Thoracic aorta endothelial cell (primary cell): Measurements from ENCODE around the gene ZNF90. TPM values are rescaled to one million over a fixed set of nuclear protein-coding genes. Genes with fewer than 3 reads are reported as not detected.

Experiments
- small RNA-seq: library from RNA; depleted of rRNA; stranded (forward); fragments of <200 nt; gene quantifications from one replicate; pipeline ENCODE3, GENCODE V24; 2012
- total RNA-seq: library from RNA; depleted of rRNA; stranded (reverse); fragments of >200 nt; gene quantifications from 2 replicates; pipeline ENCODE4 v1.2.3, GENCODE V29; 2012

ZNF90 gene
- total RNA-seq = 1.4 and 2.0 TPM in 2 replicates

DNA sequence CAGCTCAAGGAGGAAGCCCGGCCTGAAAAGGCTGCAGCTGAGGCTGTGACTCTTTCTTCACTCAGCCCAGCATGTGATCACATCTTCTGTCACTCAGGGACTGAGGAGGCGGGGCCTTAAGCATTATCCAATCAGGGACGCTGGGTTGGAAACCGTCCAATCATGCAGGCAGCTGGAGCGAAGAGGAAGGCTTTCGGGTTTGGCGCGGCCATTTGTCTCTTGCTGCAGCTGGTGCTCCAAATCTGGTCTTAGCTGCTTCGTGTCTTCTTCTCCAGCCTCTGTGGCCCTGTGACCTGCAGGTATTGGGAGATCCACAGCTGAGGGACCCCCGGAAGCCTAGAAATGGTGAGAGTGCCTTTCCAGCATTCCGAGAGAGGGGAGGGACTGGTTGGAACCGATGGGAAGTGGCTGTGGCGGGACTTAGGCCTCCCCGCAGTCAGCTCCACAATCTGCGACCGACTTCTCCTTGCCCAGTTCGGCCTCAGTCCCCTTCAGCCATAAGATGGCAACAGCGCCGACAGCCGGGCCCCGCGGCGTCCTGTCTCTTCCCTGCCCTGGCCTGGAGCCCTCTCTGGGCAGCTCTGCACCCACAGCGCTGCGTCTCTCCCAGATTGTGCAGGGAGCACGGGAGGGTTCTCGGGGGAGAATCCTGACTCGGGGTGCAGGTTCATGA, at the start of gene ZNF90:
Gene ZNF90, plus strand, starts transcription at position 210 of the 673 bp plus-strand sequence. Its CDS starts 133 bp downstream, at position 343.

DNA sequence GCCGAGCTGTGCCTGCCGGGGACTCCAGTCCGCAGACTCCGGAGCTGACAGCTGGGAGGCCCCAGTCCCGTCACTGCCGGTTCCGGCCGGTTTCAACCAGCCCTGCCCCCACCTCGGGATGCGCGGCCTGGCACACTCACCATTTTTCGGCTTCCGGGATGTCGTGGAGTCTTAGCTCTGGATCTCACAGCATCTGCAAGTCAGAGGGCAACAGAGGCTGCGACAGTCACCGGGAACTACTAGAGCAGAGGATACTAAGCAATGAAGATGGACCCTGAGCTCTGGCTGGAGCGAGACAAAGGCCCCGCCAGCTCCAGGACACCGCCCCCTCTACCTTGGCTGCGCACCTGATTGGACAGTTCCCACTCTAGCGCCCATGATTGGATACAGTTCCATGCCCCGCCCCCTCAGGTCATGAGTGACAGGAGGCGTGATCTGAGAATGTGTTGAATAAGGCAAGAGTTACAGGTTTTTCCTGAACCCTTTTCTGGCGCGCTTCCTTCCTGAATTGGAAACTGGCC, 38.5 kb upstream of the ZNF90 start, which contains the start of gene ZNF682:
Gene ZNF682, minus strand, starts transcription at position 303 of the 521 bp plus-strand sequence. Its CDS starts 160 bp downstream, at position 143.

DNA sequence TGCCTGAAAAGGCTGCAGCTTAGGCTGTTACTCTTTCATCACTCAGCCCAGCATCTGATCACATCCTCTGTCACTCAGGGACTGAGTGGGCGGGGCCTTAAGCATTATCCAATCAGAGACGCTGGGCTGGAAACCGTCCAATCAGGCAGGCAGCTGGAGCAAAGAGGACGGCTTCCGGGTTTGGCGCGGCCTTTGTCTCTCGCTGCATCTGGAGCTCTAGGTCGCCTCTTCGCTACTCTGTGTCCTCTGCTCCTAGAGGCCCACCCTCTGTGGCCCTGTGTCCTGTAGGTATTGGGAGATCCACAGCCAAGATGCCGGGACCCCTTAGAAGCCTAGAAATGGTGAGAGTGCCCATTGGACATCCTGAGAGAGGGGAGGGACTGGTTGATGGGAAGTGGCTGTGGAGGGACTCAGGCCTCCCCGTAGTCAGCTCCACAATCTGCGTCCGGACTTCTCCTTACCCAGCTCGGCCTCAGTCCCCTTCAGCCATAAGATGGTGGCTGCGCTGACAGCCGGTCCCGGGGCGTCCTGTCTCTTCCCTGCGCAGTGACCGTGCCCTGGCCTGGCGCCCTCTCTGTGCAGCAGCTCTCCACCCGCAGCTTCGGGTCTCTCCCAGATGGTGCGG, 89.3 kb downstream of the ZNF90 start, which contains the start of gene ZNF486:
Gene ZNF486, plus strand, starts transcription at position 195 of the 625 bp plus-strand sequence. Its CDS starts 117 bp downstream, at position 312.

Small RNAs within 50 kb of the gene (small RNA-seq; reads per million reads assigned to genes)
- not detected for gene AC006539.3

Other genes starting within 250 kb of the ZNF90 start
- gene ZNF253, start 212.1 kb upstream of the ZNF90 start, total RNA-seq = 3.4 and 9.3 TPM in 2 replicates
- gene ZNF93, start 177.1 kb upstream of the ZNF90 start, total RNA-seq = 8.0 and 11.8 TPM in 2 replicates
- gene ZNF682, start 38.5 kb upstream of the ZNF90 start, total RNA-seq = 0.72 and 4.9 TPM in 2 replicates
- gene ZNF486, start 89.2 kb downstream of the ZNF90 start, total RNA-seq = 7.8 and 9.0 TPM in 2 replicates